ENCODE data around the gene UBL3. TPM values are rescaled to one million over a fixed set of nuclear protein-coding genes. Genes with fewer than 3 reads are reported as not detected.

UBL3 gene
- total RNA-seq, 1 experiment from 2014 or later: 11.1 TPM

DNA sequence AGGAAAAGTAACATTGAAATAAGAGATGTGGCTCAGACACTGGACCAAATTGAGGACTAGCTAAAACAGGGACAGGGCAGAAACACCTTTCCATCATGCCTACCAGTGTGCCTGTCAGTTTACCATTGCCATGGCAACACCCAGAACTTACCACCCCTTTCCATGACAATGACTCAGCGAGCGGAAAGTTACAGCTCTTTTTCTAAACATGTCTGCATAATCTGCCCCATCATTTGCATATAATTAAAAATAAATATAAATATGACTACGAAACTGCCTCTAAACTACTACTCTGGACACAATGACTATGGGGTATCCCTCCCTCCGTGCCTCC, 96.0 kb downstream of the UBL3 start:
- CTCF ChIA-PET: interaction anchor here (0.6 kb wide), 1 partner anchor 358 kb away, joined by 3 read pairs; no protein-coding TSS in a partner anchor

DNA sequence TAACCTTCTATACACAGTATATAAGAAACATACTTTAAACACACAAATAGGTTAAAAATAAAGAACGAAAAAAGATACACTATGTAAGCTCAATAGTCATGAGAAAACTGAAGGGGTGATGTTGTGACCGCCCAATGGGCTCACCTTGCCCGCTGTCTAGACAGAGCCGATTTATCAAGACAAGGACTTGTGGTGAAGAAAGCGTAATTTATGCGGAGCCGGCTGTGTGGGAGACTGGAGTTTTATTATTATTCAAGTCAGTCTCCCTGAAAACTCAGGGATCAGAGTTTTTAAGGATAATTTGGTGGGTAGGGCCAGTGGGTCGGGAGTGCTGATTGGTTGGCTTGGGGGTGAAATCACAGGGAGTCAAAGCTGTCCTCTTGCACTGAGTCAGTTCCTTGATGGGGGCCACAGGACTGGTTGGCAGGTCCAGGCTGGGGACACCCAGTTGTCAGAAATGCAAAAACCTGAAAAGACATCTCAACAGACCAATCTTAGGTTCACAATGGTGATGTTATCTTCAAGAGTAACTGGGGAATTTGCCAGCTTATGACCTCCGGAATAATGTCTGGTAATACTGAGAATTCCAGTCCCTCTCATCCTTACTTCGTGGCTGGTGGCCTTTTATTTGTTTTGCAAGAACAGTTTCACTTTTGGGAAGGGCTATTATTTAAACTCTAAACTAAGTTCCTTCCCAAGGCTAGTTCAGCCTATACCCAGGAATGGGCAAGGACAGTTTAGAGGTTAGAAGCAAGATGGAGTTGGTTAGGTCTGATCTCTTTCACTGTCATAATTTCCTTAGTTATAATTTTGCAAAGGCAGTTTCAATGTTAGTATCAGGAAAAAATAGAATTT, 96.6 kb downstream of the UBL3 start:
- H3K36me3 ChIP-seq (ENCODE audit: control insufficient read depth, insufficient read depth, low read length): no peaks in the 10 kb centered on the region
- no peaks in the 10 kb centered on the region for H3K27me3 ChIP-seq (ENCODE audit: control insufficient read depth, insufficient read depth, low read length)
- CTCF ChIA-PET: interaction anchor here (0.6 kb wide), 1 partner anchor 359 kb away, joined by 3 read pairs; no protein-coding TSS in a partner anchor
- no peak for DNase-seq (ENCODE audit: low read depth, low spot score)
- ATAC-seq: no peak
- POLR2A ChIA-PET: no interaction called here
- no TSS peak for BruUV-seq (replicated peaks)
- in situ Hi-C loops (cut with HindIII; ENCODE audit: low pct_unique_long_range_greater_than_20kb, low sequenced_read_pairs) (no loop called here), intact Hi-C loops (cut with micrococcal nuclease; ENCODE audit: unreplicated experiment) (no loop called here)
- H3K9me3 ChIP-seq (ENCODE audit: control insufficient read depth, insufficient read depth, low read depth, low read length): no peaks in the 10 kb centered on the region
- TF ChIP-seq POLR2AphosphoS5 (IDR thresholded peaks at IDR 0.05; ENCODE audit: low read depth, low read length) (no peak), SIN3A (IDR thresholded peaks at IDR 0.05; ENCODE audit: borderline replicate concordance, insufficient read depth, low read depth, low read length) (no peak), TCF7L2 (IDR thresholded peaks at IDR 0.05; ENCODE audit: low read depth, low read length) (no peak)
- TF ChIP-seq, protein P1, sequence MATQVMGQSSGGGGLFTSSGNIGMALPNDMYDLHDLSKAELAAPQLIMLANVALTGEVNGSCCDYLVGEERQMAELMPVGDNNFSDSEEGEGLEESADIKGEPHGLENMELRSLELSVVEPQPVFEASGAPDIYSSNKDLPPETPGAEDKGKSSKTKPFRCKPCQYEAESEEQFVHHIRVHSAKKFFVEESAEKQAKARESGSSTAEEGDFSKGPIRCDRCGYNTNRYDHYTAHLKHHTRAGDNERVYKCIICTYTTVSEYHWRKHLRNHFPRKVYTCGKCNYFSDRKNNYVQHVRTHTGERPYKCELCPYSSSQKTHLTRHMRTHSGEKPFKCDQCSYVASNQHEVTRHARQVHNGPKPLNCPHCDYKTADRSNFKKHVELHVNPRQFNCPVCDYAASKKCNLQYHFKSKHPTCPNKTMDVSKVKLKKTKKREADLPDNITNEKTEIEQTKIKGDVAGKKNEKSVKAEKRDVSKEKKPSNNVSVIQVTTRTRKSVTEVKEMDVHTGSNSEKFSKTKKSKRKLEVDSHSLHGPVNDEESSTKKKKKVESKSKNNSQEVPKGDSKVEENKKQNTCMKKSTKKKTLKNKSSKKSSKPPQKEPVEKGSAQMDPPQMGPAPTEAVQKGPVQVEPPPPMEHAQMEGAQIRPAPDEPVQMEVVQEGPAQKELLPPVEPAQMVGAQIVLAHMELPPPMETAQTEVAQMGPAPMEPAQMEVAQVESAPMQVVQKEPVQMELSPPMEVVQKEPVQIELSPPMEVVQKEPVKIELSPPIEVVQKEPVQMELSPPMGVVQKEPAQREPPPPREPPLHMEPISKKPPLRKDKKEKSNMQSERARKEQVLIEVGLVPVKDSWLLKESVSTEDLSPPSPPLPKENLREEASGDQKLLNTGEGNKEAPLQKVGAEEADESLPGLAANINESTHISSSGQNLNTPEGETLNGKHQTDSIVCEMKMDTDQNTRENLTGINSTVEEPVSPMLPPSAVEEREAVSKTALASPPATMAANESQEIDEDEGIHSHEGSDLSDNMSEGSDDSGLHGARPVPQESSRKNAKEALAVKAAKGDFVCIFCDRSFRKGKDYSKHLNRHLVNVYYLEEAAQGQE (IDR thresholded peaks at IDR 0.05; ENCODE audit: insufficient read depth in 1 of 2, low read depth in 2 of 2, low read length in 1 of 2): no peak
- TF ChIP-seq, protein P2, sequence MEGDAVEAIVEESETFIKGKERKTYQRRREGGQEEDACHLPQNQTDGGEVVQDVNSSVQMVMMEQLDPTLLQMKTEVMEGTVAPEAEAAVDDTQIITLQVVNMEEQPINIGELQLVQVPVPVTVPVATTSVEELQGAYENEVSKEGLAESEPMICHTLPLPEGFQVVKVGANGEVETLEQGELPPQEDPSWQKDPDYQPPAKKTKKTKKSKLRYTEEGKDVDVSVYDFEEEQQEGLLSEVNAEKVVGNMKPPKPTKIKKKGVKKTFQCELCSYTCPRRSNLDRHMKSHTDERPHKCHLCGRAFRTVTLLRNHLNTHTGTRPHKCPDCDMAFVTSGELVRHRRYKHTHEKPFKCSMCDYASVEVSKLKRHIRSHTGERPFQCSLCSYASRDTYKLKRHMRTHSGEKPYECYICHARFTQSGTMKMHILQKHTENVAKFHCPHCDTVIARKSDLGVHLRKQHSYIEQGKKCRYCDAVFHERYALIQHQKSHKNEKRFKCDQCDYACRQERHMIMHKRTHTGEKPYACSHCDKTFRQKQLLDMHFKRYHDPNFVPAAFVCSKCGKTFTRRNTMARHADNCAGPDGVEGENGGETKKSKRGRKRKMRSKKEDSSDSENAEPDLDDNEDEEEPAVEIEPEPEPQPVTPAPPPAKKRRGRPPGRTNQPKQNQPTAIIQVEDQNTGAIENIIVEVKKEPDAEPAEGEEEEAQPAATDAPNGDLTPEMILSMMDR (IDR thresholded peaks at IDR 0.05): no peak
- H3K27ac ChIP-seq (ENCODE audit: low read length): no peak overlapping the region
- H3K4me1 ChIP-seq (ENCODE audit: control insufficient read depth, insufficient read depth, low read length): no peaks in the 10 kb centered on the region
- H3K4me3 ChIP-seq (ENCODE audit: low read depth in 2 of 2, low read length in 2 of 2): no peak overlapping the region

More for the DNA sequence above, 96.0 kb downstream of the UBL3 start:
- Histone ChIP-seq H3K27ac (ENCODE audit: low read length) (no peak overlapping the region), H3K36me3 (ENCODE audit: control insufficient read depth, insufficient read depth, low read length) (no peaks in the 10 kb centered on the region), H3K9me3 (ENCODE audit: control insufficient read depth, insufficient read depth, low read depth, low read length) (no peaks in the 10 kb centered on the region), H3K4me3 (ENCODE audit: low read depth in 2 of 2, low read length in 2 of 2) (no peak overlapping the region), H3K27me3 (ENCODE audit: control insufficient read depth, insufficient read depth, low read length) (no peaks in the 10 kb centered on the region), H3K4me1 (ENCODE audit: control insufficient read depth, insufficient read depth, low read length) (no peaks in the 10 kb centered on the region)
- intact Hi-C loops (cut with micrococcal nuclease; ENCODE audit: unreplicated experiment) (no loop called here), in situ Hi-C loops (cut with HindIII; ENCODE audit: low pct_unique_long_range_greater_than_20kb, low sequenced_read_pairs) (no loop called here)
- BruUV-seq (replicated peaks): no TSS peak
- TF ChIP-seq, protein P2 (IDR thresholded peaks at IDR 0.05): no peak
- TF ChIP-seq, protein P1 (IDR thresholded peaks at IDR 0.05; ENCODE audit: insufficient read depth in 1 of 2, low read depth in 2 of 2, low read length in 1 of 2): no peak
- ATAC-seq (no peak), DNase-seq (ENCODE audit: low read depth, low spot score) (no peak)
- POLR2A ChIA-PET: no interaction called here
